Caco-2 (cell line): ENCODE results near the gene ARMH3. TPM values are rescaled to one million over a fixed set of nuclear protein-coding genes. Genes with fewer than 3 reads are reported as not detected.

Experiments used
- BruUV-seq: library from RNA; stranded (reverse); fragments of 400-500 nt; replicated peaks from 2 replicates; lab custom pipeline; 2021; lab: Mats Ljungman, UMichigan
- CTCF ChIA-PET: fragments of 300-600 bp; sonication (Branson Sonifier 250); formaldehyde crosslinking; loops from one replicate; lab custom pipeline; 2022; ENCODE audit warnings: antibody characterized with exemption; lab: Charles Lee
- POLR2A ChIA-PET: fragments of 300-600 bp; sonication (Branson Sonifier 250); formaldehyde crosslinking; loops from one replicate; lab custom pipeline; 2022; ENCODE audit warnings: antibody characterized with exemption; lab: Charles Lee
- DNase-seq, 2 experiments: peaks; one replicate each; pipeline versions ENCODE4 v3.0.0 to v3.0.0-alpha.2; 2020 to 2022
- H3K27me3 ChIP-seq: replicated peaks from 2 replicates; pipeline ENCODE4 v1.6.0; 2011; ENCODE audit warnings: low read length; ENCODE audit not compliant: control insufficient read depth, insufficient read depth
- H3K36me3 ChIP-seq: 2 replicates; pipeline ENCODE4 v1.5.1; 2011; ENCODE audit warnings: low read length; ENCODE audit not compliant: control insufficient read depth, insufficient read depth
- H3K4me1 ChIP-seq: fragments of 250-450 bp; sonication (Bioruptor Pico); 2 replicates; pipeline ENCODE4 v1.5.1; 2020; ENCODE audit warnings: mild to moderate bottlenecking
- H3K4me3 ChIP-seq: 2 replicates; pipeline ENCODE4 v1.5.1; 2011; ENCODE audit warnings: low read depth, mild to moderate bottlenecking, control low read depth, low read length
- H3K9me3 ChIP-seq: fragments of 250-450 bp; sonication (Bioruptor Pico); 2 replicates; pipeline ENCODE4 v1.5.1; 2020; ENCODE audit warnings: mild to moderate bottlenecking, moderate library complexity
- H3K27ac Mint-ChIP-seq: one replicate; pipeline ENCODE4 v1.8.0; 2022; ENCODE audit warnings: mixed read lengths; ENCODE audit not compliant: unreplicated experiment
- H3K27me3 Mint-ChIP-seq: one replicate; pipeline ENCODE4 v1.8.0; 2022; ENCODE audit warnings: mixed read lengths; ENCODE audit not compliant: insufficient read depth, unreplicated experiment
- H3K36me3 Mint-ChIP-seq: one replicate; pipeline ENCODE4 v1.8.0; 2022; ENCODE audit warnings: mild to moderate bottlenecking, mixed read lengths; ENCODE audit not compliant: insufficient read depth, unreplicated experiment
- H3K4me1 Mint-ChIP-seq: one replicate; pipeline ENCODE4 v1.8.0; 2022; ENCODE audit warnings: low read depth, mixed read lengths; ENCODE audit not compliant: unreplicated experiment
- H3K4me3 Mint-ChIP-seq: one replicate; pipeline ENCODE4 v1.8.0; 2022; ENCODE audit warnings: mild to moderate bottlenecking, moderate library complexity, mixed read lengths; ENCODE audit not compliant: unreplicated experiment
- H3K9me3 Mint-ChIP-seq: one replicate; pipeline ENCODE4 v1.8.0; 2022; ENCODE audit warnings: mixed read lengths; ENCODE audit not compliant: unreplicated experiment
- intact Hi-C: fragments of 100-400 bp; cut with micrococcal nuclease; formaldehyde crosslinking; loops from one replicate; pipeline ENCODE4 v1.10.0; 2022; ENCODE audit not compliant: unreplicated experiment
- total RNA-seq: library from RNA; stranded (reverse); gene quantifications from 2 replicates; pipeline ENCODE4 v1.2.3, GENCODE V29; 2022
- TF ChIP-seq, protein P1 (sequence below), 2 experiments: fragments of 200-600 bp in 1 of 2; IDR thresholded peaks; 1 replicate in 1 of 2; 2 replicates in 1 of 2; pipeline versions ENCODE4 v1.5.1 to v1.8.0; 2011 to 2022; ENCODE audit warnings: antibody characterized with exemption in 1 of 2, control low read depth in 1 of 2, inconsistent platforms in 1 of 2, low read depth in 1 of 2, low read length in 1 of 2, mild to moderate bottlenecking in 1 of 2, moderate library complexity in 1 of 2; ENCODE audit not compliant: insufficient read depth in 1 of 2, severe bottlenecking in 1 of 2, unreplicated experiment in 1 of 2

The ARMH3 gene
- total RNA-seq, 1 experiment from 2014 or later: 17.4 TPM

DNA sequence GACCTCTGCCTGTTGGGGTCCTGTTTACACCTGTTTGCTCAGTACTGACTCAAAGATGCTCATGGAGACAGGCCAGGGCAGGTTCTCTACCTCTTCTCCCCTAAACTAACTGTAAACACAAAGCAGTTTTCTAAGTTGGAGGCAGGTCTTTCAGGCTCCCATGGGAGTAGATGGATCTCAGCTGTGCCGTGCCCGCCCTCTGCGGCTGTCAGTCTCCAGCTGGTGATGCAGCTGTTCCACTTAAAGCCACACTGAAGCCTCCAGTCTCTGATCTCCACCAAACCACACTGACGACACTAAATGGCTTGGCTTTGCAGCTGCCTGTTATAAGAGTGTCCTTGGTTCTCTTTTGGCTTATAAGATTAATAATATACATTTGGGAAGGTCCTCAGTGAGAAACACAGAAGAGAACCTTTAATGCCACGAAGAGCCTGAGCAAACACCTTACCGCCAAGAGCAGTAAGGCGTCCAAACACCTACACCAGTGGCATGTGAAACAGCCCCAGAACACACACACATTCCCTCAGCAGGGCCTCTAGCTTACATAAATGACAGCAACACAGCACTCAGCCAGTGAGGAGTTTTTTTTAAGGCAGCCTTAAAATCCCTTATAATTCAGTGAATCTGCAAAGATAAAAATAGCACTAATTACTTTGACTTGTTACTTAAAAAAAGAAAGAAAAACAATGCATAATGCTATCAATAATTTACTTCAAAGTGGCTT lies 152.0 kb downstream of the ARMH3 start:
- POLR2A ChIA-PET: no interaction called here
- Mint-ChIP-seq H3K27me3 (no peaks in the 10 kb centered on the region), H3K27ac (no peak overlapping the region), H3K9me3 (no peaks in the 10 kb centered on the region), H3K4me1 (no peaks in the 10 kb centered on the region), H3K4me3 (no peak overlapping the region), H3K36me3 (peaks cover 6% of the 10 kb centered on the region)
- BruUV-seq: no TSS peak
- Histone ChIP-seq H3K4me1 (no peaks in the 10 kb centered on the region), H3K4me3 (no peak overlapping the region), H3K9me3 (no peaks in the 10 kb centered on the region), H3K36me3 (no peaks in the 10 kb centered on the region; the same call in 1 of the 2 replicates), H3K27me3 (no peaks in the 10 kb centered on the region)
- TF ChIP-seq, protein P1, sequence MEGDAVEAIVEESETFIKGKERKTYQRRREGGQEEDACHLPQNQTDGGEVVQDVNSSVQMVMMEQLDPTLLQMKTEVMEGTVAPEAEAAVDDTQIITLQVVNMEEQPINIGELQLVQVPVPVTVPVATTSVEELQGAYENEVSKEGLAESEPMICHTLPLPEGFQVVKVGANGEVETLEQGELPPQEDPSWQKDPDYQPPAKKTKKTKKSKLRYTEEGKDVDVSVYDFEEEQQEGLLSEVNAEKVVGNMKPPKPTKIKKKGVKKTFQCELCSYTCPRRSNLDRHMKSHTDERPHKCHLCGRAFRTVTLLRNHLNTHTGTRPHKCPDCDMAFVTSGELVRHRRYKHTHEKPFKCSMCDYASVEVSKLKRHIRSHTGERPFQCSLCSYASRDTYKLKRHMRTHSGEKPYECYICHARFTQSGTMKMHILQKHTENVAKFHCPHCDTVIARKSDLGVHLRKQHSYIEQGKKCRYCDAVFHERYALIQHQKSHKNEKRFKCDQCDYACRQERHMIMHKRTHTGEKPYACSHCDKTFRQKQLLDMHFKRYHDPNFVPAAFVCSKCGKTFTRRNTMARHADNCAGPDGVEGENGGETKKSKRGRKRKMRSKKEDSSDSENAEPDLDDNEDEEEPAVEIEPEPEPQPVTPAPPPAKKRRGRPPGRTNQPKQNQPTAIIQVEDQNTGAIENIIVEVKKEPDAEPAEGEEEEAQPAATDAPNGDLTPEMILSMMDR (IDR thresholded peaks at IDR 0.05; ENCODE audit: insufficient read depth in 1 of 2, low read depth in 1 of 2, low read length in 1 of 2, severe bottlenecking in 1 of 2, unreplicated experiment in 1 of 2): no peak
- intact Hi-C loops: no loop called here
- DNase-seq: no peak
- CTCF ChIA-PET: no interaction called here

- Histone ChIP-seq H3K27me3 (no peaks in the 10 kb centered on the region), H3K9me3 (no peaks in the 10 kb centered on the region), H3K4me3 (no peak overlapping the region), H3K4me1 (no peaks in the 10 kb centered on the region), H3K36me3 (no peaks in the 10 kb centered on the region; the same call in 1 of the 2 replicates)
- TF ChIP-seq, protein P1 (IDR thresholded peaks at IDR 0.05; ENCODE audit: insufficient read depth in 1 of 2, low read depth in 1 of 2, low read length in 1 of 2, severe bottlenecking in 1 of 2, unreplicated experiment in 1 of 2): no peak
- Mint-ChIP-seq H3K9me3 (no peaks in the 10 kb centered on the region), H3K27ac (no peak overlapping the region), H3K27me3 (no peaks in the 10 kb centered on the region), H3K4me1 (no peaks in the 10 kb centered on the region), H3K4me3 (no peak overlapping the region), H3K36me3 (peaks cover 6% of the 10 kb centered on the region)
- ChIA-PET CTCF (no interaction called here), POLR2A (no interaction called here)
- no peak for DNase-seq
- intact Hi-C loops: no loop called here
- BruUV-seq: no TSS peak
These were observed 153.2 kb downstream of the ARMH3 start for GRCh38 chr10:101902820-101903145.

DNA sequence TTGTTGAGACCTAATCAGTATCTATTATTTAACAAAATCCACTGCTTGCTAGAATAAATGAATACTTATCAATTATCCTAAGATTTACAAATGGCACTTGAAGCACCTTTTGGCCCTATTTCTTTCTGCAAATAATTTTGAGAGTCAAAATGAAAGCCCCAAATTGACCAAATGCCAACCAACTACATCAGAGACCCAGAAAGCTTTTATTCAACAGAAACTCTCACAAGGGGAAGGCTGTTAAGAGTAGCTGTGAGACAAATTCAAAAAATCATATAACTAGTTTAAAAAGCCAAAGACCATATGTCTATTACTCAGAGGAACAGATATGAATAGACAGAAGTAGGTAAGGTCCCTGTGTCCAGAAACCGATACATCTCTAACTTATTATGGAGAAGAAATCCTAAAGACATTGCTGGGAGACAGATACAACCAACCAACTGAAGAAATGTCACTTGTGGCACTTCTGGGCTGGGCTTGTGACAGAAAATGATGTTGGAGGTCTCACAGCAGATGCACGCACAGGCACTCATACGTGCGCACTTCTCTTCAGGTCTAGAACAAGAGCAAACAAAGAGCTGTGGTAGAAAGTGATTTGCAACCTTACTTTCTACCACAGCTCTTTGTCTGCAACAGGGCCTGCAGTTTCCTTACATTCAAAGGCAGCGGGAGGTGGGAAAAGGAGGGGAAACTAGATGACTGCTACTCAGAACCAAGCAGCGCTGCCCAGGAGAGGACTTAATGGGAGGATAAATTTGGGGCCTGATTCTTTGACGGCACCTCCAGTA lies 153.7 kb downstream of the ARMH3 start:
- TF ChIP-seq, protein P1 (IDR thresholded peaks at IDR 0.05; ENCODE audit: insufficient read depth in 1 of 2, low read depth in 1 of 2, low read length in 1 of 2, severe bottlenecking in 1 of 2, unreplicated experiment in 1 of 2): no peak
- intact Hi-C loops: no loop called here
- H3K9me3 Mint-ChIP-seq: no peaks in the 10 kb centered on the region
- H3K4me3 ChIP-seq: no peak overlapping the region
- H3K27me3 ChIP-seq: no peaks in the 10 kb centered on the region
- H3K9me3 ChIP-seq: no peaks in the 10 kb centered on the region
- POLR2A ChIA-PET: interaction anchor here (0.6 kb wide), 2 partner anchors 8 to 211 kb away, joined by 3 to 12 read pairs; no protein-coding TSS in a partner anchor
- no peaks in the 10 kb centered on the region for H3K27me3 Mint-ChIP-seq
- H3K4me3 Mint-ChIP-seq: no peak overlapping the region
- H3K27ac Mint-ChIP-seq: no peak overlapping the region
- no peaks in the 10 kb centered on the region for H3K4me1 Mint-ChIP-seq
- no peaks in the 10 kb centered on the region for H3K4me1 ChIP-seq
- CTCF ChIA-PET: no interaction called here
- no peaks in the 10 kb centered on the region; the same call in 1 of the 2 replicates for H3K36me3 ChIP-seq
- DNase-seq: no peak
- BruUV-seq: no TSS peak
- H3K36me3 Mint-ChIP-seq: peaks cover 6% of the 10 kb centered on the region
